ENCODE results near the gene CASP9.
"Not testable (repeated sequence)": the region's sequence is repeated elsewhere in the genome, so short reads cannot be mapped to it uniquely, and the experiment has no call there.

The CASP9 gene

GRCh38 chr1:15525050-15526020 lies 1.3 kb upstream of the CASP9 start:
- no peak for DNase-seq

GRCh38 chr1:15524283-15525049 lies 451 bp upstream of the CASP9 start:
- peak; percentile 100 for DNase-seq

GRCh38 chr1:15523104-15524020 lies 653 bp downstream of the CASP9 start:
- no peak for DNase-seq

- no peak for DNase-seq
Observed at GRCh38 chr1:15522551-15522950, 1.5 kb downstream of the CASP9 start.

GRCh38 chr1:15521206-15521906 lies 2.7 kb downstream of the CASP9 start:
- DNase-seq: not testable (repeated sequence)

- no peak for DNase-seq
Observed at GRCh38 chr1:15519625-15520024, 4.4 kb downstream of the CASP9 start.

- DNase-seq: no peak
Observed at GRCh38 chr1:15515022-15515663, 8.9 kb downstream of the CASP9 start.

GRCh38 chr1:15514557-15514956 lies 9.5 kb downstream of the CASP9 start:
- not testable (repeated sequence) for DNase-seq

- DNase-seq: no peak
Observed at GRCh38 chr1:15513919-15514318, 10.1 kb downstream of the CASP9 start.

- DNase-seq: no peak
Observed at GRCh38 chr1:15513192-15513591, 10.8 kb downstream of the CASP9 start.

GRCh38 chr1:15510611-15511405 lies 13.2 kb downstream of the CASP9 start:
- no peak for DNase-seq

GRCh38 chr1:15509586-15509985 lies 14.4 kb downstream of the CASP9 start:
- DNase-seq: no peak

GRCh38 chr1:15508700-15509487 lies 15.1 kb downstream of the CASP9 start:
- no peak for DNase-seq

- no peak for DNase-seq
Observed at GRCh38 chr1:15507278-15507677, 16.7 kb downstream of the CASP9 start.

- no peak for DNase-seq
Observed at GRCh38 chr1:15506831-15507230, 17.2 kb downstream of the CASP9 start.

- DNase-seq: no peak
Observed at GRCh38 chr1:15504436-15504835, 19.6 kb downstream of the CASP9 start.

- DNase-seq: peak; percentile 7
Observed at GRCh38 chr1:15501208-15502032, 22.6 kb downstream of the CASP9 start.

GRCh38 chr1:15500184-15501178 lies 23.5 kb downstream of the CASP9 start:
- DNase-seq: no peak
